H9 (cell line): ENCODE results near the gene ZNF142. TPM values are rescaled to one million over a fixed set of nuclear protein-coding genes. Genes with fewer than 3 reads are reported as not detected.

ENCODE experiments used
- DNase-seq: peaks from one replicate; pipeline ENCODE4 v3.0.0-alpha.2; 2017
- H2AFZ ChIP-seq: one replicate; pipeline ENCODE4 v1.6.1; 2013; ENCODE audit warnings: mild to moderate bottlenecking, low read length, control low read depth, moderate library complexity
- H2AK5ac ChIP-seq: 2 replicates; pipeline ENCODE4 v1.6.1; 2013; ENCODE audit warnings: low read length, control low read depth, mixed read lengths; ENCODE audit not compliant: insufficient read length
- H2BK120ac ChIP-seq: one replicate; pipeline ENCODE4 v1.6.1; 2013; ENCODE audit warnings: low read depth, mild to moderate bottlenecking, low read length, control low read depth, inconsistent platforms; ENCODE audit not compliant: poor library complexity, severe bottlenecking
- H2BK12ac ChIP-seq: 2 replicates; pipeline ENCODE4 v1.6.1; 2013; ENCODE audit warnings: low read length, control low read depth, mixed read lengths, low read depth; ENCODE audit not compliant: insufficient read length
- H2BK15ac ChIP-seq: 2 replicates; pipeline ENCODE4 v1.6.1; 2013; ENCODE audit warnings: low read depth, low read length, control low read depth
- H2BK20ac ChIP-seq: one replicate; pipeline ENCODE4 v1.6.1; 2013; ENCODE audit warnings: low read depth, mild to moderate bottlenecking, low read length, control low read depth, inconsistent platforms; ENCODE audit not compliant: poor library complexity, severe bottlenecking
- H2BK5ac ChIP-seq: 2 replicates; pipeline ENCODE4 v1.6.1; 2013; ENCODE audit warnings: low read length, control low read depth, mixed read lengths; ENCODE audit not compliant: insufficient read length
- H3K14ac ChIP-seq: 2 replicates; pipeline ENCODE4 v1.6.1; 2013; ENCODE audit warnings: low read length, control low read depth; ENCODE audit not compliant: insufficient read depth
- H3K18ac ChIP-seq: 2 replicates; pipeline ENCODE4 v1.6.1; 2013; ENCODE audit warnings: low read depth, mild to moderate bottlenecking, mixed read lengths, low read length, control low read depth; ENCODE audit not compliant: insufficient read length
- H3K23ac ChIP-seq: 2 replicates; pipeline ENCODE4 v1.6.1; 2013; ENCODE audit warnings: low read length, control low read depth, mixed read lengths, low read depth; ENCODE audit not compliant: insufficient read length
- H3K23me2 ChIP-seq: 2 replicates; pipeline ENCODE4 v1.6.1; 2013; ENCODE audit warnings: low read depth, mild to moderate bottlenecking, mixed read lengths, low read length, control low read depth; ENCODE audit not compliant: insufficient read length, poor library complexity, severe bottlenecking
- H3K27ac ChIP-seq: 2 replicates; pipeline ENCODE4 v1.5.1; 2013; ENCODE audit warnings: low read length, control low read depth, mixed read lengths, low read depth; ENCODE audit not compliant: insufficient read length
- H3K27me3 ChIP-seq: 2 replicates; pipeline ENCODE4 v1.6.1; 2013; ENCODE audit warnings: low read length, control low read depth, inconsistent platforms; ENCODE audit not compliant: insufficient read depth
- H3K4ac ChIP-seq: 2 replicates; pipeline ENCODE4 v1.6.1; 2013; ENCODE audit warnings: low read depth, mild to moderate bottlenecking, control low read depth, inconsistent platforms, low read length, moderate library complexity
- H3K4me1 ChIP-seq: 2 replicates; pipeline ENCODE4 v1.6.1; 2013; ENCODE audit warnings: low read length, control low read depth, inconsistent platforms; ENCODE audit not compliant: insufficient read depth
- H3K4me2 ChIP-seq: 2 replicates; pipeline ENCODE4 v1.6.1; 2013; ENCODE audit warnings: low read length, control low read depth, mixed read lengths; ENCODE audit not compliant: insufficient read length, insufficient read depth
- H3K56ac ChIP-seq: 2 replicates; pipeline ENCODE4 v1.6.1; 2013; ENCODE audit warnings: low read depth, mild to moderate bottlenecking, mixed read lengths, low read length, control low read depth; ENCODE audit not compliant: insufficient read length
- H3K79me1 ChIP-seq: 2 replicates; pipeline ENCODE4 v1.6.1; 2013; ENCODE audit warnings: low read depth, mild to moderate bottlenecking, moderate library complexity, low read length, control low read depth, inconsistent platforms; ENCODE audit not compliant: insufficient read depth, poor library complexity, severe bottlenecking
- H3K79me2 ChIP-seq: 2 replicates; pipeline ENCODE4 v1.6.1; 2013; ENCODE audit warnings: low read length, control low read depth, inconsistent platforms; ENCODE audit not compliant: insufficient read depth
- H3K9ac ChIP-seq: 2 replicates; pipeline ENCODE4 v1.6.1; 2013; ENCODE audit warnings: low read length, control low read depth, mixed read lengths; ENCODE audit not compliant: insufficient read length; ENCODE audit errors: extremely low read depth
- H3K9me3 ChIP-seq: one replicate; pipeline ENCODE4 v1.6.1; 2013; ENCODE audit warnings: low read depth, low read length, inconsistent platforms; ENCODE audit not compliant: control insufficient read depth
- H3T11ph ChIP-seq: one replicate; pipeline ENCODE4 v1.6.1; 2013; ENCODE audit warnings: mild to moderate bottlenecking, low read length, control low read depth, inconsistent platforms
- H4K20me1 ChIP-seq: one replicate; pipeline ENCODE4 v1.6.1; 2013; ENCODE audit not compliant: control insufficient read depth, insufficient read length, insufficient read depth
- H4K5ac ChIP-seq: 2 replicates; pipeline ENCODE4 v1.6.1; 2013; ENCODE audit warnings: low read depth, mild to moderate bottlenecking, mixed read lengths, low read length, control low read depth; ENCODE audit not compliant: insufficient read length
- H4K8ac ChIP-seq: replicated peaks from 2 replicates; pipeline ENCODE4 v1.6.1; 2013; ENCODE audit warnings: low read length, control low read depth, mixed read lengths, low read depth; ENCODE audit not compliant: insufficient read length
- H4K91ac ChIP-seq: 2 replicates; pipeline ENCODE4 v1.6.1; 2013; ENCODE audit warnings: low read depth, mild to moderate bottlenecking, moderate library complexity, mixed read lengths, low read length, control low read depth; ENCODE audit not compliant: insufficient read length
- H3K27ac Mint-ChIP-seq, 3 experiments: 2 replicates in 2 of 3; 3 replicates in 1 of 3; pipeline ENCODE4 v1.8.0; 2020 to 2021; ENCODE audit warnings: mixed read lengths in 3 of 3, mild to moderate bottlenecking in 1 of 3, moderate library complexity in 1 of 3
- H3K27me3 Mint-ChIP-seq: 2 replicates; pipeline ENCODE4 v1.8.0; 2021; ENCODE audit warnings: low read depth, mild to moderate bottlenecking, moderate library complexity, mixed read lengths
- H3K36me3 Mint-ChIP-seq, 3 experiments: 2 replicates in 2 of 3; 3 replicates in 1 of 3; pipeline ENCODE4 v1.8.0; 2020 to 2021; ENCODE audit warnings: low read depth in 3 of 3, mixed read lengths in 3 of 3; ENCODE audit not compliant: insufficient read depth in 1 of 3
- H3K4me1 Mint-ChIP-seq, 2 experiments: 2 replicates each; pipeline ENCODE4 v1.8.0; 2020; ENCODE audit warnings: mixed read lengths in 2 of 2
- H3K4me3 Mint-ChIP-seq, 2 experiments: 2 replicates in 1 of 2; 3 replicates in 1 of 2; pipeline ENCODE4 v1.8.0; 2020 to 2021; ENCODE audit warnings: mild to moderate bottlenecking in 2 of 2, mixed read lengths in 2 of 2, moderate library complexity in 1 of 2
- H3K9me3 Mint-ChIP-seq, 2 experiments: 2 replicates in 1 of 2; 3 replicates in 1 of 2; pipeline ENCODE4 v1.8.0; 2020; ENCODE audit warnings: mild to moderate bottlenecking in 2 of 2, mixed read lengths in 2 of 2, moderate library complexity in 1 of 2
- WGBS: extraction: QIAGEN DNeasy Blood & Tissue Kit; methylation state at CpG from one replicate; pipeline ENCODE4 v1.1.7; 2013; ENCODE audit warnings: missing lambda C conversion rate, low lambda C conversion rate, mixed read lengths; ENCODE audit not compliant: insufficient read length; ENCODE audit errors: extremely low coverage; 5-methylcytosine and 5-hydroxymethylcytosine counted together
- total RNA-seq: library from RNA; stranded (reverse); gene quantifications from 2 replicates; pipeline ENCODE4 v1.2.1, GENCODE V29; 2021
- TF ChIP-seq, protein P1 (sequence below): fragments of 200-600 bp; sonication (generic); conservative IDR thresholded peaks from 3 replicates; pipeline ENCODE4 v1.8.0; 2021; ENCODE audit warnings: antibody characterized with exemption, mild to moderate bottlenecking

Gene ZNF142
- total RNA-seq, 1 experiment from 2014 or later, result 43.4 TPM

DNA sequence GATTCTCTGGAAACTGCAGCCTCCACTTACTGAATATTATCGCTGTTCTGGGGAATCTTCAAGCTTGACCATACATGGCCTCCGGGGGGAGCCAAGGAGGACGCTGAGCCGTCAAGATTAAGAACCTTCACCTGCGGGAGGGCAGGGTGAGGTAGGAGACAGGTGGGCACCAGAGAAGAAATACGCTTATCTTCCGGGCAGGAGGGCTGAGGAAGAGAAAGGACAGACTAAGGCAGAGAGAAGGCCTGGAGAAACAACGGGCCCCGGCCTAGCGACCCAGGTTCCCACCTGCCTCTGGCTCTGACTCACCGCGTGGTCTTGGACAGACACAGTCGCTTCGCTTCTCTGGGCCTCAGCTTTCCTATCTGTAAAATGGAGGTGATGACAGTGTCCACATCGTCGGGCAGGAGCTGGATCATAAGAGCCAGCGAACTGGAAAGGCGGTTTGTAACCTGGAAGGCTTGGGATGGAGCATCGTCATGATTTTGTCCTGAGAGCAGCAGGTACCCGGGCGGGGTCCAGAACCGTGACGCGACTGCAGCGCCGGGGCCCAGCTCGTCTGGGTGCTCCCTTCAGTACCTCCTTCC is 659 bp downstream of the ZNF142 start:
- TF ChIP-seq, protein P1, sequence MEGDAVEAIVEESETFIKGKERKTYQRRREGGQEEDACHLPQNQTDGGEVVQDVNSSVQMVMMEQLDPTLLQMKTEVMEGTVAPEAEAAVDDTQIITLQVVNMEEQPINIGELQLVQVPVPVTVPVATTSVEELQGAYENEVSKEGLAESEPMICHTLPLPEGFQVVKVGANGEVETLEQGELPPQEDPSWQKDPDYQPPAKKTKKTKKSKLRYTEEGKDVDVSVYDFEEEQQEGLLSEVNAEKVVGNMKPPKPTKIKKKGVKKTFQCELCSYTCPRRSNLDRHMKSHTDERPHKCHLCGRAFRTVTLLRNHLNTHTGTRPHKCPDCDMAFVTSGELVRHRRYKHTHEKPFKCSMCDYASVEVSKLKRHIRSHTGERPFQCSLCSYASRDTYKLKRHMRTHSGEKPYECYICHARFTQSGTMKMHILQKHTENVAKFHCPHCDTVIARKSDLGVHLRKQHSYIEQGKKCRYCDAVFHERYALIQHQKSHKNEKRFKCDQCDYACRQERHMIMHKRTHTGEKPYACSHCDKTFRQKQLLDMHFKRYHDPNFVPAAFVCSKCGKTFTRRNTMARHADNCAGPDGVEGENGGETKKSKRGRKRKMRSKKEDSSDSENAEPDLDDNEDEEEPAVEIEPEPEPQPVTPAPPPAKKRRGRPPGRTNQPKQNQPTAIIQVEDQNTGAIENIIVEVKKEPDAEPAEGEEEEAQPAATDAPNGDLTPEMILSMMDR, result peak; percentile 67
- Histone ChIP-seq H3K4ac (no peak overlapping the region), H4K20me1 (no peaks in the 10 kb centered on the region), H3K27me3 (no peaks in the 10 kb centered on the region), H4K91ac (no peak overlapping the region), H2BK5ac (no peak overlapping the region), H2BK20ac (no peak overlapping the region), H3K79me1 (no peaks in the 10 kb centered on the region), H2BK15ac (no peak overlapping the region), H4K8ac (no peak overlapping the region), H3K14ac (peak overlapping the region; percentile 54; the same call in 1 of the 2 replicates), H3K27ac (no peak overlapping the region), H3K9me3 (no peaks in the 10 kb centered on the region), H3K4me1 (peaks cover 2% of the 10 kb centered on the region; the same call in 1 of the 2 replicates), H2AK5ac (no peak overlapping the region), H3K56ac (no peak overlapping the region), H2AFZ (no peak overlapping the region), H2BK12ac (no peak overlapping the region), H3K18ac (peak overlapping the region; percentile 58), H2BK120ac (no peak overlapping the region), H3K79me2 (no peaks in the 10 kb centered on the region), H3K23me2 (peaks cover 11% of the 10 kb centered on the region), H4K5ac (no peak overlapping the region), H3K23ac (no peak overlapping the region), H3K4me2 (peak overlapping the region; percentile 99), H3K9ac (peak overlapping the region; percentile 78), H3T11ph (no peak overlapping the region)
- Mint-ChIP-seq H3K27me3 (no peaks in the 10 kb centered on the region), H3K27ac (peak overlapping the region; percentile 91 to 95 (median 93); a peak in 5 of 7 replicates), H3K4me1 (peaks cover 11 to 12% of the 10 kb centered on the region in 2 experiments), H3K36me3 (peaks cover 22 to 58% (median 52%) of the 10 kb centered on the region in 3 experiments; a peak in 6 of 7 replicates), H3K4me3 (peak overlapping the region; percentile 91 to 97), H3K9me3 (no peaks in the 10 kb centered on the region)
- peak; percentile 75 for DNase-seq
- WGBS, result no CpG with 5 or more reads among the region's 27 CpGs
